PC-3 (cell line): ENCODE data around the gene CYP2S1. TPM values are rescaled to one million over a fixed set of nuclear protein-coding genes. Genes with fewer than 3 reads are reported as not detected.

Source experiments
- ATAC-seq: fragments of 200-7000 bp; cut with Tn5 transposase; 2 replicates; pipeline ENCODE4 v1.9.1; 2020; ENCODE audit warnings: mild to moderate bottlenecking, moderate library complexity
- BruUV-seq: library from RNA; stranded (reverse); fragments of 400-500 nt; replicated peaks from 2 replicates; lab custom pipeline; 2021; lab: Mats Ljungman, UMichigan
- CTCF ChIA-PET: fragments of 300-600 bp; sonication (Branson Sonifier 250); formaldehyde crosslinking; loops from one replicate; lab custom pipeline; 2022; ENCODE audit warnings: antibody characterized with exemption; lab: Charles Lee
- POLR2A ChIA-PET: fragments of 300-600 bp; sonication (Branson Sonifier 250); formaldehyde crosslinking; loops from one replicate; lab custom pipeline; 2022; ENCODE audit warnings: antibody characterized with exemption; ENCODE audit not compliant: unreplicated experiment; lab: Charles Lee
- DNase-seq: peaks from one replicate; pipeline ENCODE4 v3.0.0-alpha.2; 2015
- H2AFZ ChIP-seq: fragments of 300-600 bp; sonication (generic); 2 replicates; pipeline ENCODE4 v1.6.0; 2016; ENCODE audit warnings: antibody characterized with exemption, low read length
- H3F3A ChIP-seq: fragments of 300-600 bp; sonication (generic); one replicate; pipeline ENCODE4 v1.6.0; 2017; ENCODE audit warnings: antibody characterized with exemption, low read length, control low read depth, mild to moderate bottlenecking; ENCODE audit not compliant: unreplicated experiment
- H3K27ac ChIP-seq: fragments of 300-600 bp; sonication (generic); 2 replicates; pipeline ENCODE4 v1.5.1; 2016; ENCODE audit warnings: mild to moderate bottlenecking, low read length
- H3K27me3 ChIP-seq: fragments of 300-600 bp; sonication (generic); 2 replicates; pipeline ENCODE4 v1.6.1; 2016; ENCODE audit warnings: low read length, mixed read lengths
- H3K36me3 ChIP-seq: fragments of 300-600 bp; sonication (generic); 2 replicates; pipeline ENCODE4 v1.6.1; 2016; ENCODE audit warnings: low read depth, mixed run types, low read length, mixed read lengths
- H3K4me1 ChIP-seq: fragments of 300-600 bp; sonication (generic); 2 replicates; pipeline ENCODE4 v1.5.1; 2016; ENCODE audit warnings: low read length; ENCODE audit not compliant: insufficient read depth
- H3K4me2 ChIP-seq: fragments of 300-600 bp; sonication (generic); 2 replicates; pipeline ENCODE4 v1.6.0; 2016; ENCODE audit warnings: low read length
- H3K4me3 ChIP-seq: fragments of 300-600 bp; sonication (generic); 2 replicates; pipeline ENCODE4 v1.5.1; 2016; ENCODE audit warnings: mild to moderate bottlenecking, low read length, mixed read lengths
- H3K79me2 ChIP-seq: fragments of 300-600 bp; sonication (generic); 2 replicates; pipeline ENCODE4 v1.6.1; 2017; ENCODE audit warnings: low read length, mixed read lengths
- H3K9ac ChIP-seq: fragments of 300-600 bp; sonication (generic); 2 replicates; pipeline ENCODE4 v1.6.0; 2016; ENCODE audit warnings: mild to moderate bottlenecking, low read length
- H3K9me2 ChIP-seq: fragments of 300-600 bp; sonication (generic); replicated peaks from 2 replicates; pipeline ENCODE4 v1.6.1; 2016; ENCODE audit warnings: mixed run types, low read length, mixed read lengths
- H3K9me3 ChIP-seq: fragments of 300-600 bp; sonication (generic); 2 replicates; pipeline ENCODE4 v1.6.1; 2016; ENCODE audit warnings: low read length, mixed read lengths
- H4K20me1 ChIP-seq: fragments of 300-600 bp; sonication (generic); 2 replicates; pipeline ENCODE4 v1.6.1; 2016; ENCODE audit warnings: low read length, mixed read lengths
- EZH2 ChIP-seq: fragments of 300-600 bp; sonication (generic); IDR thresholded peaks from one replicate; pipeline ENCODE4 v1.6.1; 2017; ENCODE audit warnings: antibody characterized with exemption, mild to moderate bottlenecking, low read length; ENCODE audit not compliant: unreplicated experiment
- EZH2phosphoT487 ChIP-seq: fragments of 300-600 bp; sonication (generic); IDR thresholded peaks from 2 replicates; pipeline ENCODE4 v1.6.1; 2018; ENCODE audit warnings: mild to moderate bottlenecking, antibody characterized with exemption, low read length, borderline replicate concordance
- intact Hi-C: fragments of 100-400 bp; cut with micrococcal nuclease; formaldehyde crosslinking; loops from 2 replicates; pipeline ENCODE4 v1.9.0; 2023
- total RNA-seq: library from RNA; depleted of rRNA; stranded (reverse); fragments of >200 nt; gene quantifications from 2 replicates; pipeline ENCODE4 v1.2.3, GENCODE V29; 2014
- TF ChIP-seq, protein P1 (sequence below): fragments of 300-600 bp; sonication (generic); conservative IDR thresholded peaks from 2 replicates; pipeline ENCODE4 v1.5.1; 2017; ENCODE audit warnings: antibody characterized with exemption, low read depth, mild to moderate bottlenecking, low read length

Gene CYP2S1
- total RNA-seq, 1 experiment from 2014 or later = 10.3 TPM

DNA sequence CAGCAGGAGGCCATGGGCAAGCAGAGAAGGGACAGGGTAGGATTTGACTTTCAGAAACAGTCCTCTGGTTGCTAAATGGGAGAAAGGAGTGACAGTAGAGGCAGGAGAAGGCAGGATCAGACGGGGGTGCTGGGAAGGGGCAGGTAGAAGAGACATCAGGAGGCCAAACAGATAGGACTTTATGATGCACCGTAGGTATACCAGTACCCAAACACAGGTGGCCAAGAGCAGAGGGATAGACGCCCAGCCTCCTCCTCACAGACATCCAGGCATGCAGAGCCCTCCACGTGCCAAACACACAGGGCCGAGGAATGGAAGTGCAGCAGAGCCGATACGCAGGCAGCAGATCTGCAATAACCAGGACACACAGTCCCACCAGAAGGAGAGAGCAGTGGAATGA lies 24.7 kb downstream of the CYP2S1 start:
- no TSS peak for BruUV-seq
- H3K27ac ChIP-seq = no peak overlapping the region

DNA sequence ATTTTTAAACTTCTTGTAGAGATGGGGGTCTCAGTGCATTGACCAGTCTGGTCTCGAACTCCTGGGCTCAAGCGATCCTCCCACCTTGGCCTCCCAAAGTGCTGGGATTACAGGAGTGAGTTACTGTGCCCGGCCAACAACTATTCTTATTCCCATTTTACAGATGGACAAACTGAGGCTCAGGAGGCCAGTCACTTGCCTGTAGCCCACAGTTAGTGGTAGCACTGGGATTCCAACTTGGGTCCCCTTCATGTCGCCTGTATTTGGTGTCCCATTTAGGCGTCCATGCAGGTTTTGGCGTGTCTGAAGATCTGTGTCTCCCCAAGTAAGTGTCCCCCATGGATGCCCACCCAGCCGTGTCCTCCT lies 25.2 kb downstream of the CYP2S1 start:
- no peaks in the 10 kb centered on the region for H3K9me2 ChIP-seq
- TF ChIP-seq EZH2 = no peak
- TF ChIP-seq, protein P1, sequence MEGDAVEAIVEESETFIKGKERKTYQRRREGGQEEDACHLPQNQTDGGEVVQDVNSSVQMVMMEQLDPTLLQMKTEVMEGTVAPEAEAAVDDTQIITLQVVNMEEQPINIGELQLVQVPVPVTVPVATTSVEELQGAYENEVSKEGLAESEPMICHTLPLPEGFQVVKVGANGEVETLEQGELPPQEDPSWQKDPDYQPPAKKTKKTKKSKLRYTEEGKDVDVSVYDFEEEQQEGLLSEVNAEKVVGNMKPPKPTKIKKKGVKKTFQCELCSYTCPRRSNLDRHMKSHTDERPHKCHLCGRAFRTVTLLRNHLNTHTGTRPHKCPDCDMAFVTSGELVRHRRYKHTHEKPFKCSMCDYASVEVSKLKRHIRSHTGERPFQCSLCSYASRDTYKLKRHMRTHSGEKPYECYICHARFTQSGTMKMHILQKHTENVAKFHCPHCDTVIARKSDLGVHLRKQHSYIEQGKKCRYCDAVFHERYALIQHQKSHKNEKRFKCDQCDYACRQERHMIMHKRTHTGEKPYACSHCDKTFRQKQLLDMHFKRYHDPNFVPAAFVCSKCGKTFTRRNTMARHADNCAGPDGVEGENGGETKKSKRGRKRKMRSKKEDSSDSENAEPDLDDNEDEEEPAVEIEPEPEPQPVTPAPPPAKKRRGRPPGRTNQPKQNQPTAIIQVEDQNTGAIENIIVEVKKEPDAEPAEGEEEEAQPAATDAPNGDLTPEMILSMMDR = no peak
- TF ChIP-seq EZH2phosphoT487 = no peak
- H3K36me3 ChIP-seq = peaks cover 8% of the 10 kb centered on the region; the same call in 1 of the 2 replicates
- ChIA-PET CTCF (no interaction called here), POLR2A (no interaction called here)
- no peak overlapping the region for H3K9ac ChIP-seq
- no peaks in the 10 kb centered on the region for H3K27me3 ChIP-seq
- peak overlapping the region; percentile 88; the same call in 1 of the 2 replicates for H3K4me3 ChIP-seq
- BruUV-seq = TSS peak; percentile 6
- no peaks in the 10 kb centered on the region for H4K20me1 ChIP-seq
- peaks cover 47% of the 10 kb centered on the region for H3K79me2 ChIP-seq
- H3K4me2 ChIP-seq = peak overlapping the region; percentile 99
- no peak for ATAC-seq
- H3K27ac ChIP-seq = peak overlapping the region; percentile 61
- H3F3A ChIP-seq = peaks cover under 1% of the 10 kb centered on the region
- no peaks in the 10 kb centered on the region for H3K9me3 ChIP-seq
- H2AFZ ChIP-seq = peak overlapping the region; percentile 74
- intact Hi-C loops = no loop called here
- no peak for DNase-seq
- peaks cover 26% of the 10 kb centered on the region for H3K4me1 ChIP-seq

More for the DNA sequence above, 24.7 kb downstream of the CYP2S1 start:
- Histone ChIP-seq H4K20me1 (no peaks in the 10 kb centered on the region), H3K9me2 (no peaks in the 10 kb centered on the region), H3K4me2 (no peak overlapping the region), H3K36me3 (peaks cover 8% of the 10 kb centered on the region; the same call in 1 of the 2 replicates), H3K4me3 (no peak overlapping the region), H3K9ac (no peak overlapping the region), H3K4me1 (peaks cover 23% of the 10 kb centered on the region), H3K27me3 (no peaks in the 10 kb centered on the region), H3F3A (no peaks in the 10 kb centered on the region), H3K79me2 (peaks cover 42% of the 10 kb centered on the region), H2AFZ (no peak overlapping the region), H3K9me3 (no peaks in the 10 kb centered on the region)
- ATAC-seq (no peak), DNase-seq (no peak)
- TF ChIP-seq EZH2phosphoT487 (no peak), EZH2 (no peak)
- TF ChIP-seq, protein P1 = no peak
- ChIA-PET POLR2A (interaction anchor here (0.7 kb wide), 1 partner anchor 467 kb away, joined by 12 read pairs; no protein-coding TSS in a partner anchor), CTCF (no interaction called here)
- intact Hi-C loops = no loop called here

DNA sequence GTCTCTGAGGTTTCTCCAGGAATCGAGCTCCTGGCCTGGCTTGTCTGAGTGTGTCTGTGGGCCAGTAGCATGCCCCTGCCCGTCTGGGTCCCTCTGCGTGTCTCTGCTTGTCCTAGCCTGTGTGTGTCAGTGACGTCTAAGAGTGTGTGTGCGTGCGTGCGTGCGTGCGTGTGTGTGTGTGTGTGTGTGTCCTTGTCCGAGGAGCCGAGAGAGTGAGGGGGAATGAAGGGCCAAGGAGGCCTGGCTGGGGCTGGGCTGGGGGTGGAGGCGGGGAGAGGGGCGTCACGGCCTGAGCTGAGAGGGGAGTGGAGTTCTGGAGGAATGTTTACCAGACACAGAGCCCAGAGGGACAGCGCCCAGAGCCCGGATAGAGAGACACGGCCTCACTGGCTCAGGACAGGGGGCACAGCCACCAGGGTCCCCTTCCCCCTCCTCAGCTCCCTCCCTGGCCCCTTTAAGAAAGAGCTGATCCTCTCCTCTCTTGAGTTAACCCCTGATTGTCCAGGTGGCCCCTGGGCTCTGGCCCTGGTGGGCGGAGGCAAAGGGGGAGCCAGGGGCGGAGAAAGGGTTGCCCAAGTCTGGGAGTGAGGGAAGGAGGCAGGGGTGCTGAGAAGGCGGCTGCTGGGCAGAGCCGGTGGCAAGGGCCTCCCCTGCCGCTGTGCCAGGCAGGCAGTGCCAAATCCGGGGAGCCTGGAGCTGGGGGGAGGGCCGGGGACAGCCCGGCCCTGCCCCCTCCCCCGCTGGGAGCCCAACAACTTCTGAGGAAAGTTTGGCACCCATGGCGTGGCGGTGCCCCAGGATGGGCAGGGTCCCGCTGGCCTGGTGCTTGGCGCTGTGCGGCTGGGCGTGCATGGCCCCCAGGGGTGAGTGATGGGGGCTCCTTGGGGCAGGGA lies 25.8 kb downstream of the CYP2S1 start, which contains the start of gene AXL:
AXL (plus strand) TSS at position 609 of the 893 bp plus-strand sequence; CDS start at position 779, 170 bp downstream.
- peaks cover 8% of the 10 kb centered on the region; the same call in 1 of the 2 replicates for H3K36me3 ChIP-seq
- no peaks in the 10 kb centered on the region for H4K20me1 ChIP-seq
- H2AFZ ChIP-seq = peak within 1 kb of the TSS; percentile 74
- H3K27ac ChIP-seq = peak within 1 kb of the TSS; percentile 61
- H3K4me1 ChIP-seq = peaks cover 32% of the 10 kb centered on the region
- no TSS peak for BruUV-seq
- H3K9me2 ChIP-seq = no peaks in the 10 kb centered on the region
- H3F3A ChIP-seq = peaks cover 3% of the 10 kb centered on the region
- peak within 1 kb of the TSS; percentile 88 for H3K4me3 ChIP-seq
- peak; percentile 57 for ATAC-seq
- peak; percentile 56 for DNase-seq
- peaks cover 53% of the 10 kb centered on the region for H3K79me2 ChIP-seq
- no peaks in the 10 kb centered on the region for H3K27me3 ChIP-seq
- TF ChIP-seq EZH2 (no peak), EZH2phosphoT487 (no peak)
- TF ChIP-seq, protein P1 = no peak
- H3K9me3 ChIP-seq = no peaks in the 10 kb centered on the region
- POLR2A ChIA-PET = interaction anchor here (1.5 kb wide), 1 partner anchor 45 kb away, joined by 8 read pairs; the partner anchor contains the start of gene HNRNPUL1
- CTCF ChIA-PET = no interaction called here
- intact Hi-C loops = no loop called here
- peak within 1 kb of the TSS; percentile 80 for H3K9ac ChIP-seq
- peak within 1 kb of the TSS; percentile 99 for H3K4me2 ChIP-seq
